Measurements from ENCODE around the gene ADAMTS20. TPM values are rescaled to one million over a fixed set of nuclear protein-coding genes. Genes with fewer than 3 reads are reported as not detected.
A peak's percentile ranks its signal among the peaks of the same experiment; 100 is the strongest.

ADAMTS20 gene
- total RNA-seq, 1 experiment from 2014 or later, result 6.0 TPM

GRCh38 chr12:43550831-43551271 is 1.2 kb downstream of the ADAMTS20 start:
- no peak for TF ChIP-seq NFATC4 (CRISPR knock-in tag; IDR thresholded peaks at IDR 0.05)
- TF ChIP-seq ATF1 (CRISPR knock-in tag; IDR thresholded peaks at IDR 0.05), result no peak
- TF ChIP-seq KAT7 (CRISPR knock-in tag; IDR thresholded peaks at IDR 0.05; ENCODE audit: borderline replicate concordance), result no peak
- no peak for TF ChIP-seq E2F1 (CRISPR knock-in tag; IDR thresholded peaks at IDR 0.05)
- TF ChIP-seq ZNF219 (CRISPR knock-in tag; IDR thresholded peaks at IDR 0.05; ENCODE audit: borderline replicate concordance), result no peak
- TF ChIP-seq AFF4 (CRISPR knock-in tag; IDR thresholded peaks at IDR 0.05; ENCODE audit: borderline replicate concordance), result no peak
- TF ChIP-seq, protein P1, sequence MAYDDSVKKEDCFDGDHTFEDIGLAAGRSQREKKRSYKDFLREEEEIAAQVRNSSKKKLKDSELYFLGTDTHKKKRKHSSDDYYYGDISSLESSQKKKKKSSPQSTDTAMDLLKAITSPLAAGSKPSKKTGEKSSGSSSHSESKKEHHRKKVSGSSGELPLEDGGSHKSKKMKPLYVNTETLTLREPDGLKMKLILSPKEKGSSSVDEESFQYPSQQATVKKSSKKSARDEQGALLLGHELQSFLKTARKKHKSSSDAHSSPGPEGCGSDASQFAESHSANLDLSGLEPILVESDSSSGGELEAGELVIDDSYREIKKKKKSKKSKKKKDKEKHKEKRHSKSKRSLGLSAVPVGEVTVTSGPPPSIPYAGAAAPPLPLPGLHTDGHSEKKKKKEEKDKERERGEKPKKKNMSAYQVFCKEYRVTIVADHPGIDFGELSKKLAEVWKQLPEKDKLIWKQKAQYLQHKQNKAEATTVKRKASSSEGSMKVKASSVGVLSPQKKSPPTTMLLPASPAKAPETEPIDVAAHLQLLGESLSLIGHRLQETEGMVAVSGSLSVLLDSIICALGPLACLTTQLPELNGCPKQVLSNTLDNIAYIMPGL (CRISPR knock-in tag; IDR thresholded peaks at IDR 0.05), result no peak
- TF ChIP-seq ZNF671 (CRISPR knock-in tag; IDR thresholded peaks at IDR 0.05), result no peak
- TF ChIP-seq, protein P2, sequence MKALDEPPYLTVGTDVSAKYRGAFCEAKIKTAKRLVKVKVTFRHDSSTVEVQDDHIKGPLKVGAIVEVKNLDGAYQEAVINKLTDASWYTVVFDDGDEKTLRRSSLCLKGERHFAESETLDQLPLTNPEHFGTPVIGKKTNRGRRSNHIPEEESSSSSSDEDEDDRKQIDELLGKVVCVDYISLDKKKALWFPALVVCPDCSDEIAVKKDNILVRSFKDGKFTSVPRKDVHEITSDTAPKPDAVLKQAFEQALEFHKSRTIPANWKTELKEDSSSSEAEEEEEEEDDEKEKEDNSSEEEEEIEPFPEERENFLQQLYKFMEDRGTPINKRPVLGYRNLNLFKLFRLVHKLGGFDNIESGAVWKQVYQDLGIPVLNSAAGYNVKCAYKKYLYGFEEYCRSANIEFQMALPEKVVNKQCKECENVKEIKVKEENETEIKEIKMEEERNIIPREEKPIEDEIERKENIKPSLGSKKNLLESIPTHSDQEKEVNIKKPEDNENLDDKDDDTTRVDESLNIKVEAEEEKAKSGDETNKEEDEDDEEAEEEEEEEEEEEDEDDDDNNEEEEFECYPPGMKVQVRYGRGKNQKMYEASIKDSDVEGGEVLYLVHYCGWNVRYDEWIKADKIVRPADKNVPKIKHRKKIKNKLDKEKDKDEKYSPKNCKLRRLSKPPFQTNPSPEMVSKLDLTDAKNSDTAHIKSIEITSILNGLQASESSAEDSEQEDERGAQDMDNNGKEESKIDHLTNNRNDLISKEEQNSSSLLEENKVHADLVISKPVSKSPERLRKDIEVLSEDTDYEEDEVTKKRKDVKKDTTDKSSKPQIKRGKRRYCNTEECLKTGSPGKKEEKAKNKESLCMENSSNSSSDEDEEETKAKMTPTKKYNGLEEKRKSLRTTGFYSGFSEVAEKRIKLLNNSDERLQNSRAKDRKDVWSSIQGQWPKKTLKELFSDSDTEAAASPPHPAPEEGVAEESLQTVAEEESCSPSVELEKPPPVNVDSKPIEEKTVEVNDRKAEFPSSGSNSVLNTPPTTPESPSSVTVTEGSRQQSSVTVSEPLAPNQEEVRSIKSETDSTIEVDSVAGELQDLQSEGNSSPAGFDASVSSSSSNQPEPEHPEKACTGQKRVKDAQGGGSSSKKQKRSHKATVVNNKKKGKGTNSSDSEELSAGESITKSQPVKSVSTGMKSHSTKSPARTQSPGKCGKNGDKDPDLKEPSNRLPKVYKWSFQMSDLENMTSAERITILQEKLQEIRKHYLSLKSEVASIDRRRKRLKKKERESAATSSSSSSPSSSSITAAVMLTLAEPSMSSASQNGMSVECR (CRISPR knock-in tag; IDR thresholded peaks at IDR 0.05; ENCODE audit: borderline replicate concordance), result no peak
- no peak for TF ChIP-seq USF1 (CRISPR knock-in tag; IDR thresholded peaks at IDR 0.05)
- no peak for TF ChIP-seq CREB1 (CRISPR knock-in tag; IDR thresholded peaks at IDR 0.05)
- POLR2A ChIA-PET, result interaction anchor here (1.2 kb wide), 1 partner anchor 10 kb away, joined by 3 read pairs; no protein-coding TSS in a partner anchor
- Mint-ChIP-seq H3K27me3 (ENCODE audit: low read depth) (peaks cover 50% of the 10 kb centered on the region), H3K36me3 (peaks cover 18% of the 10 kb centered on the region), H3K9me3 (peaks cover 7% of the 10 kb centered on the region), H3K4me3 (peak overlapping the region; percentile 95), H3K27ac (no peak overlapping the region), H3K4me1 (peaks cover 22% of the 10 kb centered on the region)
- DNase-seq (ENCODE audit: low spot score) (peak; percentile 45), ATAC-seq (peak; percentile 4)
- CTCF ChIA-PET, result interaction anchor here (1.0 to 1.1 kb wide), 2 partner anchors 50 to 332 kb away, joined by 3 to 5 read pairs; no protein-coding TSS in a partner anchor

DNA sequence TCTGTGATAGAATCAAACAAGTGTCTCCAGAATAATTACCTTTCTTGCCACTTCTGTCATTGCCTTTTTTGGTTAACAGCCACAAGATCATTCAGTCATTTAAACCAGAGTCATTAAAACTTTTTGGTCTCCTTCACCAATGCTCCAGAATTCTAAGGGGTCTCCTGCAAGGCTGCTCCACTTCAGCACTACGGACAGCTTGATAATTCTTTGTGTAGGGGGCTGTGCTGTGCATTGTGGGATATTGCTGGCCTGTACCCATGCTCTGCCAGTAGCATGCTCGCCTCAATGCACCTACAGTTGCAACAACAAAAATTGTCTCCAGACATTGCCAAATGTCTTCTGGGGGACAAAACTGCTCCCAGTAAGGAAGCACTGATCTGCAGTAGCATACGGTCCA is 7.3 kb downstream of the ADAMTS20 start:
- peaks cover 13% of the 10 kb centered on the region for H3K36me3 Mint-ChIP-seq
- POLR2A ChIA-PET, result no interaction called here
- peak; percentile 32; the same call in 1 of the 2 replicates for ATAC-seq
- peaks cover 8% of the 10 kb centered on the region for H3K4me1 Mint-ChIP-seq
- CTCF ChIA-PET, result interaction anchor here (0.9 kb wide), 1 partner anchor 8 kb away, joined by 4 read pairs; the partner anchor contains the start of gene ADAMTS20
- no peak overlapping the region for H3K27ac Mint-ChIP-seq
- no peak for DNase-seq (ENCODE audit: low spot score)
- H3K4me3 Mint-ChIP-seq, result no peak overlapping the region
- H3K9me3 Mint-ChIP-seq, result no peaks in the 10 kb centered on the region
- H3K27me3 Mint-ChIP-seq (ENCODE audit: low read depth), result peaks cover 3% of the 10 kb centered on the region
- TF ChIP-seq NFATC4 (CRISPR knock-in tag; IDR thresholded peaks at IDR 0.05), result no peak
- no peak for TF ChIP-seq IRF2 (CRISPR knock-in tag; IDR thresholded peaks at IDR 0.05; ENCODE audit: borderline replicate concordance, low read depth)
- no peak for TF ChIP-seq JAZF1 (CRISPR knock-in tag; IDR thresholded peaks at IDR 0.05)
- TF ChIP-seq ZNF416 (CRISPR knock-in tag; IDR thresholded peaks at IDR 0.05), result no peak
- TF ChIP-seq SMAD3 (CRISPR knock-in tag; IDR thresholded peaks at IDR 0.05; ENCODE audit: borderline replicate concordance), result no peak
- TF ChIP-seq ZNF423 (CRISPR knock-in tag; IDR thresholded peaks at IDR 0.05), result no peak
- no peak for TF ChIP-seq MXD4 (CRISPR knock-in tag; IDR thresholded peaks at IDR 0.05; ENCODE audit: borderline replicate concordance)
- TF ChIP-seq ATF3 (CRISPR knock-in tag; conservative IDR thresholded peaks at IDR 0.05), result no peak
- TF ChIP-seq, protein P2 (CRISPR knock-in tag; IDR thresholded peaks at IDR 0.05; ENCODE audit: borderline replicate concordance), result no peak

Measured in WTC11 (cell line).